Measurements from ENCODE around the gene RHBDL3. TPM values are rescaled to one million over a fixed set of nuclear protein-coding genes. Genes with fewer than 3 reads are reported as not detected.

The RHBDL3 gene
- total RNA-seq, 2 donors from 2014 or later: 0.14 TPM; not detected in 1

GRCh38 chr17:32281011-32281451, 15.4 kb downstream of the RHBDL3 start:
- Mint-ChIP-seq H3K9me3 (no peaks in the 10 kb centered on the region), H3K36me3 (no peaks in the 10 kb centered on the region), H3K27ac (no peak overlapping the region)
- no peak for DNase-seq (ENCODE audit: low spot score in 2 of 2)
- ATAC-seq: no peak

GRCh38 chr17:32283745-32284201, 18.1 kb downstream of the RHBDL3 start:
- Mint-ChIP-seq H3K9me3 (no peaks in the 10 kb centered on the region), H3K36me3 (no peaks in the 10 kb centered on the region), H3K27ac (no peak overlapping the region)
- DNase-seq (ENCODE audit: low spot score in 2 of 2): no peak
- ATAC-seq: no peak

GRCh38 chr17:32285306-32285705, 19.7 kb downstream of the RHBDL3 start:
- no peaks in the 10 kb centered on the region for H3K36me3 Mint-ChIP-seq
- no peaks in the 10 kb centered on the region for H3K9me3 Mint-ChIP-seq
- no peak overlapping the region for H3K27ac Mint-ChIP-seq
- no peak for DNase-seq (ENCODE audit: low spot score in 2 of 2)
- ATAC-seq: no peak

GRCh38 chr17:32285746-32286517, 20.3 kb downstream of the RHBDL3 start:
- DNase-seq (ENCODE audit: low spot score in 2 of 2) (no peak), ATAC-seq (no peak)
- no peak overlapping the region for H3K27ac Mint-ChIP-seq

GRCh38 chr17:32286518-32286900, 20.9 kb downstream of the RHBDL3 start:
- no peaks in the 10 kb centered on the region for H3K36me3 Mint-ChIP-seq
- H3K27ac Mint-ChIP-seq: no peak overlapping the region
- DNase-seq (ENCODE audit: low spot score in 2 of 2) (no peak), ATAC-seq (peak in 1 of 2 donors; percentile 37)
- no peaks in the 10 kb centered on the region for H3K9me3 Mint-ChIP-seq

More at GRCh38 chr17:32285746-32286517, 20.3 kb downstream of the RHBDL3 start:
- no peaks in the 10 kb centered on the region for H3K36me3 Mint-ChIP-seq
- no peaks in the 10 kb centered on the region for H3K9me3 Mint-ChIP-seq

- Mint-ChIP-seq H3K9me3 (no peaks in the 10 kb centered on the region), H3K36me3 (no peaks in the 10 kb centered on the region), H3K27ac (no peak overlapping the region)
- no peak for DNase-seq (ENCODE audit: low spot score in 2 of 2)
- no peak for ATAC-seq
Measured at GRCh38 chr17:32287804-32288511, 22.3 kb downstream of the RHBDL3 start.

GRCh38 chr17:32288615-32289014, 23.0 kb downstream of the RHBDL3 start:
- Mint-ChIP-seq H3K36me3 (no peaks in the 10 kb centered on the region), H3K9me3 (no peaks in the 10 kb centered on the region), H3K27ac (no peak overlapping the region)
- ATAC-seq: no peak
- no peak for DNase-seq (ENCODE audit: low spot score in 2 of 2)

- ATAC-seq (no peak), DNase-seq (ENCODE audit: low spot score in 2 of 2) (no peak)
- Mint-ChIP-seq H3K36me3 (no peaks in the 10 kb centered on the region), H3K27ac (no peak overlapping the region), H3K9me3 (no peaks in the 10 kb centered on the region)
Measured at GRCh38 chr17:32289471-32290070, 23.9 kb downstream of the RHBDL3 start.

GRCh38 chr17:32292094-32292493, 26.5 kb downstream of the RHBDL3 start:
- no peak for ATAC-seq
- no peak for DNase-seq (ENCODE audit: low spot score in 2 of 2)
- Mint-ChIP-seq H3K9me3 (no peaks in the 10 kb centered on the region), H3K36me3 (no peaks in the 10 kb centered on the region), H3K27ac (no peak overlapping the region)

- no peak for ATAC-seq
Measured at GRCh38 chr17:32297424-32297823, 31.8 kb downstream of the RHBDL3 start.

GRCh38 chr17:32297860-32298259, 32.2 kb downstream of the RHBDL3 start:
- no peak for ATAC-seq
- no peak for DNase-seq (ENCODE audit: low spot score in 2 of 2)
- Mint-ChIP-seq H3K27ac (no peak overlapping the region), H3K9me3 (no peaks in the 10 kb centered on the region), H3K36me3 (no peaks in the 10 kb centered on the region)

More at GRCh38 chr17:32297424-32297823, 31.8 kb downstream of the RHBDL3 start:
- H3K36me3 Mint-ChIP-seq: no peaks in the 10 kb centered on the region
- no peak for DNase-seq (ENCODE audit: low spot score in 2 of 2)
- H3K9me3 Mint-ChIP-seq: no peaks in the 10 kb centered on the region
- no peak overlapping the region for H3K27ac Mint-ChIP-seq

GRCh38 chr17:32298298-32298697, 32.7 kb downstream of the RHBDL3 start:
- no peak overlapping the region for H3K27ac Mint-ChIP-seq
- no peak for ATAC-seq
- H3K9me3 Mint-ChIP-seq: no peaks in the 10 kb centered on the region
- H3K36me3 Mint-ChIP-seq: no peaks in the 10 kb centered on the region
- no peak for DNase-seq (ENCODE audit: low spot score in 2 of 2)

- DNase-seq (ENCODE audit: low spot score in 2 of 2) (no peak), ATAC-seq (no peak)
- Mint-ChIP-seq H3K9me3 (no peaks in the 10 kb centered on the region), H3K36me3 (no peaks in the 10 kb centered on the region), H3K27ac (no peak overlapping the region)
Measured at GRCh38 chr17:32298721-32299579, 33.3 kb downstream of the RHBDL3 start.

- no peak overlapping the region for H3K27ac Mint-ChIP-seq
- no peaks in the 10 kb centered on the region for H3K9me3 Mint-ChIP-seq
- no peaks in the 10 kb centered on the region for H3K36me3 Mint-ChIP-seq
- DNase-seq (ENCODE audit: low spot score in 2 of 2) (no peak), ATAC-seq (no peak)
Measured at GRCh38 chr17:32299580-32300164, 34.0 kb downstream of the RHBDL3 start.

GRCh38 chr17:32302037-32302436, 36.4 kb downstream of the RHBDL3 start:
- Mint-ChIP-seq H3K9me3 (no peaks in the 10 kb centered on the region), H3K27ac (no peak overlapping the region), H3K36me3 (no peaks in the 10 kb centered on the region)
- ATAC-seq (no peak), DNase-seq (ENCODE audit: low spot score in 2 of 2) (no peak)
